Measurements from ENCODE around the gene BMP6. TPM values are rescaled to one million over a fixed set of nuclear protein-coding genes. Genes with fewer than 3 reads are reported as not detected.

The BMP6 gene
- total and polyA plus RNA-seq, 2 experiments from 2014 or later: 0.84 to 2.8 TPM

DNA sequence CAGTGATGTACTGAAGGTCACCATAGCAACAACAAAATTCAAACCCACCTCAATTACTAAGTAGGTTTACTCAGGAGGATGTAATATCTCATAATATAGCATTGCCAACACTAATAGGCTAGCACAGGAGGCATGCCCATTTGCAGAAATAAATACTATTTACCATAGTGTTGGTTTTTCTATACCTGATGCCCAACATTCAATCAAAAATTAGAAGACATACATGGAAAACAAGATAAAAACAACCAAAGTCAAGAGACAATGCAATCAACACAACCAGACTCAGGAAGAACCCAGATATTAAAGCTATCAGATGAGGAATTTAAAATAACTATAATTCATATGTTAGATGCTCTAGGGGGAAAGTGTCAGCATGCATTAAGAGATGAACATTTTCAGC, 199.0 kb downstream of the BMP6 start:
- H4K20me1 ChIP-seq (replicated peaks; ENCODE audit: insufficient read depth): no peaks in the 10 kb centered on the region
- H3K27ac Mint-ChIP-seq: no peak overlapping the region
- H3K27ac ChIP-seq (ENCODE audit: low read depth): no peak overlapping the region
- H3K4me3 Mint-ChIP-seq: no peak overlapping the region
- H3K79me2 ChIP-seq (replicated peaks; ENCODE audit: insufficient read depth): no peaks in the 10 kb centered on the region
- DNase-seq (ENCODE audit: low spot score) (no peak), ATAC-seq (no peak)
- no peak overlapping the region for H3K4me3 ChIP-seq
- no peaks in the 10 kb centered on the region for H3K27me3 Mint-ChIP-seq (ENCODE audit: insufficient read depth, low read depth, poor library complexity)
- H3K4me1 ChIP-seq (ENCODE audit: insufficient read depth): no peaks in the 10 kb centered on the region
- no peak for TF ChIP-seq STAT1 (IDR thresholded peaks at IDR 0.05; ENCODE audit: unreplicated experiment)
- TF ChIP-seq, protein P1, sequence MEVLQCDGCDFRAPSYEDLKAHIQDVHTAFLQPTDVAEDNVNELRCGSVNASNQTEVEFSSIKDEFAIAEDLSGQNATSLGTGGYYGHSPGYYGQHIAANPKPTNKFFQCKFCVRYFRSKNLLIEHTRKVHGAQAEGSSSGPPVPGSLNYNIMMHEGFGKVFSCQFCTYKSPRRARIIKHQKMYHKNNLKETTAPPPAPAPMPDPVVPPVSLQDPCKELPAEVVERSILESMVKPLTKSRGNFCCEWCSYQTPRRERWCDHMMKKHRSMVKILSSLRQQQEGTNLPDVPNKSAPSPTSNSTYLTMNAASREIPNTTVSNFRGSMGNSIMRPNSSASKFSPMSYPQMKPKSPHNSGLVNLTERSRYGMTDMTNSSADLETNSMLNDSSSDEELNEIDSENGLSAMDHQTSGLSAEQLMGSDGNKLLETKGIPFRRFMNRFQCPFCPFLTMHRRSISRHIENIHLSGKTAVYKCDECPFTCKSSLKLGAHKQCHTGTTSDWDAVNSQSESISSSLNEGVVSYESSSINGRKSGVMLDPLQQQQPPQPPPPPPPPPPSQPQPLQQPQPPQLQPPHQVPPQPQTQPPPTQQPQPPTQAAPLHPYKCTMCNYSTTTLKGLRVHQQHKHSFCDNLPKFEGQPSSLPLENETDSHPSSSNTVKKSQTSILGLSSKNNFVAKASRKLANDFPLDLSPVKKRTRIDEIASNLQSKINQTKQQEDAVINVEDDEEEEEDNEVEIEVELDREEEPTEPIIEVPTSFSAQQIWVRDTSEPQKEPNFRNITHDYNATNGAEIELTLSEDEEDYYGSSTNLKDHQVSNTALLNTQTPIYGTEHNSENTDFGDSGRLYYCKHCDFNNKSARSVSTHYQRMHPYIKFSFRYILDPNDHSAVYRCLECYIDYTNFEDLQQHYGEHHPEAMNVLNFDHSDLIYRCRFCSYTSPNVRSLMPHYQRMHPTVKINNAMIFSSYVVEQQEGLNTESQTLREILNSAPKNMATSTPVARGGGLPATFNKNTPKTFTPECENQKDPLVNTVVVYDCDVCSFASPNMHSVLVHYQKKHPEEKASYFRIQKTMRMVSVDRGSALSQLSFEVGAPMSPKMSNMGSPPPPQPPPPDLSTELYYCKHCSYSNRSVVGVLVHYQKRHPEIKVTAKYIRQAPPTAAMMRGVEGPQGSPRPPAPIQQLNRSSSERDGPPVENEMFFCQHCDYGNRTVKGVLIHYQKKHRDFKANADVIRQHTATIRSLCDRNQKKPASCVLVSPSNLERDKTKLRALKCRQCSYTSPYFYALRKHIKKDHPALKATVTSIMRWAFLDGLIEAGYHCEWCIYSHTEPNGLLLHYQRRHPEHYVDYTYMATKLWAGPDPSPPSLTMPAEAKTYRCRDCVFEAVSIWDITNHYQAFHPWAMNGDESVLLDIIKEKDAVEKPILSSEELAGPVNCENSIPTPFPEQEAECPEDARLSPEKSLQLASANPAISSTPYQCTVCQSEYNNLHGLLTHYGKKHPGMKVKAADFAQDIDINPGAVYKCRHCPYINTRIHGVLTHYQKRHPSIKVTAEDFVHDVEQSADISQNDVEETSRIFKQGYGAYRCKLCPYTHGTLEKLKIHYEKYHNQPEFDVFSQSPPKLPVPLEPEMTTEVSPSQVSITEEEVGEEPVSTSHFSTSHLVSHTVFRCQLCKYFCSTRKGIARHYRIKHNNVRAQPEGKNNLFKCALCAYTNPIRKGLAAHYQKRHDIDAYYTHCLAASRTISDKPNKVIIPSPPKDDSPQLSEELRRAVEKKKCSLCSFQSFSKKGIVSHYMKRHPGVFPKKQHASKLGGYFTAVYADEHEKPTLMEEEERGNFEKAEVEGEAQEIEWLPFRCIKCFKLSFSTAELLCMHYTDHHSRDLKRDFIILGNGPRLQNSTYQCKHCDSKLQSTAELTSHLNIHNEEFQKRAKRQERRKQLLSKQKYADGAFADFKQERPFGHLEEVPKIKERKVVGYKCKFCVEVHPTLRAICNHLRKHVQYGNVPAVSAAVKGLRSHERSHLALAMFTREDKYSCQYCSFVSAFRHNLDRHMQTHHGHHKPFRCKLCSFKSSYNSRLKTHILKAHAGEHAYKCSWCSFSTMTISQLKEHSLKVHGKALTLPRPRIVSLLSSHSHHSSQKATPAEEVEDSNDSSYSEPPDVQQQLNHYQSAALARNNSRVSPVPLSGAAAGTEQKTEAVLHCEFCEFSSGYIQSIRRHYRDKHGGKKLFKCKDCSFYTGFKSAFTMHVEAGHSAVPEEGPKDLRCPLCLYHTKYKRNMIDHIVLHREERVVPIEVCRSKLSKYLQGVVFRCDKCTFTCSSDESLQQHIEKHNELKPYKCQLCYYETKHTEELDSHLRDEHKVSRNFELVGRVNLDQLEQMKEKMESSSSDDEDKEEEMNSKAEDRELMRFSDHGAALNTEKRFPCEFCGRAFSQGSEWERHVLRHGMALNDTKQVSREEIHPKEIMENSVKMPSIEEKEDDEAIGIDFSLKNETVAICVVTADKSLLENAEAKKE (CRISPR knock-in tag; IDR thresholded peaks at IDR 0.05): no peak
- TF ChIP-seq EZH2phosphoT487 (IDR thresholded peaks at IDR 0.05; ENCODE audit: unreplicated experiment): no peak
- TF ChIP-seq, protein P2, sequence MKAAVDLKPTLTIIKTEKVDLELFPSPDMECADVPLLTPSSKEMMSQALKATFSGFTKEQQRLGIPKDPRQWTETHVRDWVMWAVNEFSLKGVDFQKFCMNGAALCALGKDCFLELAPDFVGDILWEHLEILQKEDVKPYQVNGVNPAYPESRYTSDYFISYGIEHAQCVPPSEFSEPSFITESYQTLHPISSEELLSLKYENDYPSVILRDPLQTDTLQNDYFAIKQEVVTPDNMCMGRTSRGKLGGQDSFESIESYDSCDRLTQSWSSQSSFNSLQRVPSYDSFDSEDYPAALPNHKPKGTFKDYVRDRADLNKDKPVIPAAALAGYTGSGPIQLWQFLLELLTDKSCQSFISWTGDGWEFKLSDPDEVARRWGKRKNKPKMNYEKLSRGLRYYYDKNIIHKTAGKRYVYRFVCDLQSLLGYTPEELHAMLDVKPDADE (IDR thresholded peaks at IDR 0.05): no peak
- no peak for TF ChIP-seq EZH2 (IDR thresholded peaks at IDR 0.05; ENCODE audit: low read depth, unreplicated experiment)
- no peak for TF ChIP-seq ZNF114 (CRISPR knock-in tag; IDR thresholded peaks at IDR 0.05)
- TF ChIP-seq POLR2AphosphoS5 (IDR thresholded peaks at IDR 0.05; ENCODE audit: low read depth): no peak
- no peak for TF ChIP-seq ZNF331 (CRISPR knock-in tag; IDR thresholded peaks at IDR 0.05; ENCODE audit: low read depth)
- no peak for TF ChIP-seq CREB1 (CRISPR knock-in tag; IDR thresholded peaks at IDR 0.05; ENCODE audit: low read depth)
- TF ChIP-seq, protein P3, sequence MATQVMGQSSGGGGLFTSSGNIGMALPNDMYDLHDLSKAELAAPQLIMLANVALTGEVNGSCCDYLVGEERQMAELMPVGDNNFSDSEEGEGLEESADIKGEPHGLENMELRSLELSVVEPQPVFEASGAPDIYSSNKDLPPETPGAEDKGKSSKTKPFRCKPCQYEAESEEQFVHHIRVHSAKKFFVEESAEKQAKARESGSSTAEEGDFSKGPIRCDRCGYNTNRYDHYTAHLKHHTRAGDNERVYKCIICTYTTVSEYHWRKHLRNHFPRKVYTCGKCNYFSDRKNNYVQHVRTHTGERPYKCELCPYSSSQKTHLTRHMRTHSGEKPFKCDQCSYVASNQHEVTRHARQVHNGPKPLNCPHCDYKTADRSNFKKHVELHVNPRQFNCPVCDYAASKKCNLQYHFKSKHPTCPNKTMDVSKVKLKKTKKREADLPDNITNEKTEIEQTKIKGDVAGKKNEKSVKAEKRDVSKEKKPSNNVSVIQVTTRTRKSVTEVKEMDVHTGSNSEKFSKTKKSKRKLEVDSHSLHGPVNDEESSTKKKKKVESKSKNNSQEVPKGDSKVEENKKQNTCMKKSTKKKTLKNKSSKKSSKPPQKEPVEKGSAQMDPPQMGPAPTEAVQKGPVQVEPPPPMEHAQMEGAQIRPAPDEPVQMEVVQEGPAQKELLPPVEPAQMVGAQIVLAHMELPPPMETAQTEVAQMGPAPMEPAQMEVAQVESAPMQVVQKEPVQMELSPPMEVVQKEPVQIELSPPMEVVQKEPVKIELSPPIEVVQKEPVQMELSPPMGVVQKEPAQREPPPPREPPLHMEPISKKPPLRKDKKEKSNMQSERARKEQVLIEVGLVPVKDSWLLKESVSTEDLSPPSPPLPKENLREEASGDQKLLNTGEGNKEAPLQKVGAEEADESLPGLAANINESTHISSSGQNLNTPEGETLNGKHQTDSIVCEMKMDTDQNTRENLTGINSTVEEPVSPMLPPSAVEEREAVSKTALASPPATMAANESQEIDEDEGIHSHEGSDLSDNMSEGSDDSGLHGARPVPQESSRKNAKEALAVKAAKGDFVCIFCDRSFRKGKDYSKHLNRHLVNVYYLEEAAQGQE (IDR thresholded peaks at IDR 0.05; ENCODE audit: unreplicated experiment): no peak
- TF ChIP-seq JUNB (IDR thresholded peaks at IDR 0.05; ENCODE audit: unreplicated experiment): no peak
- no peak for TF ChIP-seq NANOG (IDR thresholded peaks at IDR 0.05; ENCODE audit: borderline replicate concordance)
- TF ChIP-seq, protein P4, sequence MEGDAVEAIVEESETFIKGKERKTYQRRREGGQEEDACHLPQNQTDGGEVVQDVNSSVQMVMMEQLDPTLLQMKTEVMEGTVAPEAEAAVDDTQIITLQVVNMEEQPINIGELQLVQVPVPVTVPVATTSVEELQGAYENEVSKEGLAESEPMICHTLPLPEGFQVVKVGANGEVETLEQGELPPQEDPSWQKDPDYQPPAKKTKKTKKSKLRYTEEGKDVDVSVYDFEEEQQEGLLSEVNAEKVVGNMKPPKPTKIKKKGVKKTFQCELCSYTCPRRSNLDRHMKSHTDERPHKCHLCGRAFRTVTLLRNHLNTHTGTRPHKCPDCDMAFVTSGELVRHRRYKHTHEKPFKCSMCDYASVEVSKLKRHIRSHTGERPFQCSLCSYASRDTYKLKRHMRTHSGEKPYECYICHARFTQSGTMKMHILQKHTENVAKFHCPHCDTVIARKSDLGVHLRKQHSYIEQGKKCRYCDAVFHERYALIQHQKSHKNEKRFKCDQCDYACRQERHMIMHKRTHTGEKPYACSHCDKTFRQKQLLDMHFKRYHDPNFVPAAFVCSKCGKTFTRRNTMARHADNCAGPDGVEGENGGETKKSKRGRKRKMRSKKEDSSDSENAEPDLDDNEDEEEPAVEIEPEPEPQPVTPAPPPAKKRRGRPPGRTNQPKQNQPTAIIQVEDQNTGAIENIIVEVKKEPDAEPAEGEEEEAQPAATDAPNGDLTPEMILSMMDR (conservative IDR thresholded peaks at IDR 0.05; ENCODE audit: low read depth in 2 of 2): no peak
- H3K9me3 Mint-ChIP-seq: peaks cover 33% of the 10 kb centered on the region
- no peaks in the 10 kb centered on the region for H3K9me2 ChIP-seq (ENCODE audit: insufficient read depth)
- H3F3A ChIP-seq (replicated peaks; ENCODE audit: low read depth): no peaks in the 10 kb centered on the region
- H3K27me3 ChIP-seq (ENCODE audit: insufficient read depth): no peaks in the 10 kb centered on the region
- H3K36me3 Mint-ChIP-seq (ENCODE audit: low read depth): peaks cover 12% of the 10 kb centered on the region
- H3K4me2 ChIP-seq: no peak overlapping the region
- H3K4me1 Mint-ChIP-seq: no peaks in the 10 kb centered on the region
- H2AFZ ChIP-seq: no peak overlapping the region
- H3K36me3 ChIP-seq (ENCODE audit: insufficient read depth): peaks cover 4% of the 10 kb centered on the region; the same call in 1 of the 2 replicates
